NCI-H526 (cell line): ENCODE measurements around the gene LTC4S.

Experiments used
- DNase-seq, 2 experiments: peaks; one replicate each; lab custom pipeline; 2025; lab: John Stamatoyannopoulos, UW

Gene LTC4S

GRCh38 chr5:179812135-179812825 lies 18.5 kb downstream of the LTC4S start:
- DNase-seq, result no peak

- DNase-seq, result no peak
Observed at GRCh38 chr5:179812997-179813607, 19.3 kb downstream of the LTC4S start.

GRCh38 chr5:179814090-179814489 lies 20.3 kb downstream of the LTC4S start:
- DNase-seq, result no peak

- DNase-seq, result no peak
Observed at GRCh38 chr5:179815491-179816249, 21.9 kb downstream of the LTC4S start.

- DNase-seq, result no peak
Observed at GRCh38 chr5:179816401-179816795, 22.6 kb downstream of the LTC4S start.

- DNase-seq, result no peak
Observed at GRCh38 chr5:179816796-179817469, 23.1 kb downstream of the LTC4S start.

- no peak for DNase-seq
Observed at GRCh38 chr5:179817470-179817840, 23.7 kb downstream of the LTC4S start.

GRCh38 chr5:179817890-179818745 lies 24.3 kb downstream of the LTC4S start:
- DNase-seq, result no peak

- peak in 1 of 2 experiments; percentile 73 for DNase-seq
Observed at GRCh38 chr5:179818746-179819295, 25.0 kb downstream of the LTC4S start.

- DNase-seq, result peak in 1 of 2 experiments; percentile 63
Observed at GRCh38 chr5:179819296-179820126, 25.7 kb downstream of the LTC4S start.

- DNase-seq, result no peak
Observed at GRCh38 chr5:179820127-179820482, 26.3 kb downstream of the LTC4S start.

- peak; percentile 13 to 79 for DNase-seq
Observed at GRCh38 chr5:179820483-179821297, 26.9 kb downstream of the LTC4S start, which contains the start of gene SQSTM1. TSS of gene SQSTM1 (plus strand) at chr5:179820905. CDS start at chr5:179820937, 32 bp downstream.

- DNase-seq, result peak; percentile 10 to 84
Observed at GRCh38 chr5:179821298-179822058, 27.7 kb downstream of the LTC4S start.

GRCh38 chr5:179822059-179822432 lies 28.3 kb downstream of the LTC4S start:
- DNase-seq, result no peak

GRCh38 chr5:179822444-179822990 lies 28.7 kb downstream of the LTC4S start:
- DNase-seq, result no peak

GRCh38 chr5:179823937-179824744 lies 30.4 kb downstream of the LTC4S start:
- DNase-seq, result no peak

GRCh38 chr5:179824745-179825112 lies 30.9 kb downstream of the LTC4S start:
- DNase-seq, result no peak
